ENCODE results near the gene NOXO1.
A peak's percentile ranks its signal among the peaks of the same experiment; 100 is the strongest.

Gene NOXO1

DNA sequence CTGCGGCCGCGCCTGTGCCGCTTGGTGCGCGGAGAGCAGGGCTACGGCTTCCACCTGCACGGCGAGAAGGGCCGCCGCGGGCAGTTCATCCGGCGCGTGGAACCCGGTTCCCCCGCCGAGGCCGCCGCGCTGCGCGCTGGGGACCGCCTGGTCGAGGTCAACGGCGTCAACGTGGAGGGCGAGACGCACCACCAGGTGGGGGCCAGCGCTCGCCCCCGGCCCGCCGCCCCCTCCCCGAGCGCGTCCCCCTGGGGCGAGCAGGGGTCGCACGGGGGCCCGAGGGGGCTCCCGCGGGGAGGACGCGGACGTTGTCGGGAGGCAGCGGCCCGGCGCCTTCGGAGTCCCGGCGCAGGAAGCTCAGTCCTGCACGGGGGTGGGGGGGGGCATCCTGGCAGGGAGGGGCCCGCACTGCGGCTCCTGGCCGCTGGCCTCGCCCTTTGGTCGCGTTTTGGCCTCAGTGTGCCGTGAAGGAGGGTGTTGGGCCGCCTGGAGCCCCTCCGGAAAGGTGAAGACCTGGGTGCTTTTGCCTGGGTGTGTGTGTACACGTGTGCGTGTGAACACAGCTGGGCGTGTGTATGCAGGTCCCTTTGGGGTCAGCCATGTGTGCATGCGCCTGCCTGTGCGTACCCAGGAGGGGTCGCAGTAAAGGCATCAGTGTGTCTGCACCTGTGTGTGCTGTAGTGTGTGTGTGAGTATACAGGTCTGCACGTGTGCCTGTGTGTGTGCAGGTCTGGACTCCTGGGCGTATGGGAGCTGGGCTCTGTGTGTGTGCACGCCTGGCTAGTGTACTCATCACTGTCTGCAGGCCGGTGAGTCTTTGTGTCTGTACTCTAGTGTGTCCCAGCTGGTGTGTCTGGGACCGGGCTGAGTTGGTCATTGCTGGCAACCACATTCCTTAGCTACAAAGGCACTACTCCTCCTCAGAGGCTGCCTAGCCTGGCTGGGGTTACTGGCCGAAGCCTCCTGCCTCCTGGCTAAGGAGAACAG is 46.0 kb upstream of the NOXO1 start:
- no peaks in the 10 kb centered on the region for H3K9me3 Mint-ChIP-seq
- no peaks in the 10 kb centered on the region for H3K36me3 Mint-ChIP-seq (ENCODE audit: low read depth)
- TF ChIP-seq, protein P1, sequence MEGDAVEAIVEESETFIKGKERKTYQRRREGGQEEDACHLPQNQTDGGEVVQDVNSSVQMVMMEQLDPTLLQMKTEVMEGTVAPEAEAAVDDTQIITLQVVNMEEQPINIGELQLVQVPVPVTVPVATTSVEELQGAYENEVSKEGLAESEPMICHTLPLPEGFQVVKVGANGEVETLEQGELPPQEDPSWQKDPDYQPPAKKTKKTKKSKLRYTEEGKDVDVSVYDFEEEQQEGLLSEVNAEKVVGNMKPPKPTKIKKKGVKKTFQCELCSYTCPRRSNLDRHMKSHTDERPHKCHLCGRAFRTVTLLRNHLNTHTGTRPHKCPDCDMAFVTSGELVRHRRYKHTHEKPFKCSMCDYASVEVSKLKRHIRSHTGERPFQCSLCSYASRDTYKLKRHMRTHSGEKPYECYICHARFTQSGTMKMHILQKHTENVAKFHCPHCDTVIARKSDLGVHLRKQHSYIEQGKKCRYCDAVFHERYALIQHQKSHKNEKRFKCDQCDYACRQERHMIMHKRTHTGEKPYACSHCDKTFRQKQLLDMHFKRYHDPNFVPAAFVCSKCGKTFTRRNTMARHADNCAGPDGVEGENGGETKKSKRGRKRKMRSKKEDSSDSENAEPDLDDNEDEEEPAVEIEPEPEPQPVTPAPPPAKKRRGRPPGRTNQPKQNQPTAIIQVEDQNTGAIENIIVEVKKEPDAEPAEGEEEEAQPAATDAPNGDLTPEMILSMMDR (IDR thresholded peaks at IDR 0.05), result no peak
- H3K4me3 Mint-ChIP-seq, result peak overlapping the region; percentile 80
- no peak overlapping the region for H3K27ac Mint-ChIP-seq
- no peak for DNase-seq
- peaks cover 38% of the 10 kb centered on the region for H3K27me3 Mint-ChIP-seq (ENCODE audit: low read depth, poor library complexity)
- H3K4me1 Mint-ChIP-seq, result peaks cover 37% of the 10 kb centered on the region

DNA sequence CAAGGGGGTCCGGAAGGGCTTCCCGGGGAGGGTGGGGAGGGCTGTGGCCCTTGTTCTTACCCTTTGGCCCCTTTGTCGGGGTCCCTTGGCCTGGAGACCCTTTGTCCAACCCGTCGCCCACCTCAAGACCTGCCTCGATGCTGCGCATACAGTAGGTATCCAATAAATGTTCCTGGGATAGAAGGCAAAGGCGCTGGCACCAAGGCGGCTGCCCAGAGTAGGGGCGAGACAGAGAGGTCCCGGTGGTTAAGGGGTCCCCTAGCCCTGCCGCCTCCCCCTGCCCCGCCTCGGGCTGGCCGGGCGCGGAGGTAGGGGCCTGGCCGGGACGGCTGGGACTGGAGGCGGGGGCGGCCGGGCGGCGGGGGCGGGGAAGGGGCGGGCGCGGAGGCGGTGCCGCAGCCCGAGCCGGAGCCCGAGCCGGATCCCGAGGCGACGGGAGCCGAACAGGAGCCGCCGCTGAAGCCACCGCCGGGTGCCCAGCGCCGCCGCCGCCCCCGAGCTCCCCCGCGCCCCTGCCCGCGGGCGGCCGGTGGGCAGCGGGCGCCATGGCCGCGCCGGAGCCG is 45.3 kb upstream of the NOXO1 start, which contains the start of gene NHERF2:
Gene NHERF2, plus strand, starts transcription at position 442 of the 563 bp plus-strand sequence. Its CDS starts 104 bp downstream, at position 546.
- TF ChIP-seq, protein P1 (IDR thresholded peaks at IDR 0.05), result no peak
- Mint-ChIP-seq H3K9me3 (no peaks in the 10 kb centered on the region), H3K4me3 (peak within 1 kb of the TSS; percentile 80), H3K27me3 (ENCODE audit: low read depth, poor library complexity) (peaks cover 44% of the 10 kb centered on the region), H3K36me3 (ENCODE audit: low read depth) (no peaks in the 10 kb centered on the region), H3K4me1 (peaks cover 35% of the 10 kb centered on the region), H3K27ac (no peak within 1 kb of the TSS)
- DNase-seq, result peak; percentile 62

DNA sequence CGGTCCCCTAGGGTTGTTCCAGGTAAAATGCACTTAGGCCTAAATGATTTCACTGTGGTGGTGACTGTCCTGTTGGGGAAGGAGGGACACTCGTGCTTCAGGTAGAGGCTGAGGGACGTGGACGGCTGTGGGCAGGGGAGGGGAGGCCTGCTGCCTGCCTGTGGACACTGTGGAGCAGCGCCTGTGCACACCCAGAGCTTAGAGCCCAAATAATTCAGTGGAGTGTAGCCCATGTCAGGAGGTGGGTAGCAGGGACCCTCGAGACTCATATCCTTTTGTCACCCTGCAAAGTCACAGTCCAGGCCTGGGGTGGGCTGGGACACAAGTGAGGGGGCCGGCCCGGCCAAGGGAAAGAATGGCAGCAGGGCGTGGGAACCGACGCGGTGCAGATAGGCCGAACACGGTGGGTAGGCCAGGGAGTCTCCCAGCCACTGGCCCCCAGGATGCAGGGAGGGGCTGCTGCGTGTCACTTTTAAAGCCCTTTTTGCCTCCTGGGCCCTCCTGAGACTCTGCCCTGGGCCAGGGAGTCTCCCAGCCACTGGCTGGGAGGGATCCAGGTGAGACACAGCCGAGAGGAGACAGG is 44.7 kb upstream of the NOXO1 start:
- Mint-ChIP-seq H3K4me3 (peak overlapping the region; percentile 54), H3K27me3 (ENCODE audit: low read depth, poor library complexity) (peaks cover 50% of the 10 kb centered on the region), H3K9me3 (no peaks in the 10 kb centered on the region), H3K27ac (no peak overlapping the region), H3K36me3 (ENCODE audit: low read depth) (no peaks in the 10 kb centered on the region), H3K4me1 (peaks cover 35% of the 10 kb centered on the region)
- TF ChIP-seq, protein P1 (IDR thresholded peaks at IDR 0.05), result no peak
- no peak for DNase-seq

DNA sequence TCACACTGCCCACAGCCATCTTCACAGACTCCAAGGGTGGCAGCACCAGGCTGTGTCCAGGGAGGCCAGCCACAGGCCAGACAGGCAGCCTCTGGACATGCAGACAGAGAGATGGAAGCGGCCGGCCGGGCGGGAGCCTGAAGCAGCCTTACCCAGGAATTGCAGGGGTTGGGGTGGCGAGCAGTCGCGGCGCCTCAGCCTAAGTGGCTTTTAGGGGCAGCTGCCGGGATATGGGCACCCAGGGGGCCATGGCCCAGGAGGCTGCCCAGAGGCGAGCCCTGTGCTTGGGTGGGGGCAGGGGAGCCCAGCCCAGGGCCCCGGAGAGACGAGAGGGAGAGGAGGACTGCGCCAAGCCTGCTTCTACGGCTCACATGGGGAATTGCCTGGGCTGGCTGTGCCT is 44.0 kb upstream of the NOXO1 start:
- no peaks in the 10 kb centered on the region for H3K9me3 Mint-ChIP-seq

DNA sequence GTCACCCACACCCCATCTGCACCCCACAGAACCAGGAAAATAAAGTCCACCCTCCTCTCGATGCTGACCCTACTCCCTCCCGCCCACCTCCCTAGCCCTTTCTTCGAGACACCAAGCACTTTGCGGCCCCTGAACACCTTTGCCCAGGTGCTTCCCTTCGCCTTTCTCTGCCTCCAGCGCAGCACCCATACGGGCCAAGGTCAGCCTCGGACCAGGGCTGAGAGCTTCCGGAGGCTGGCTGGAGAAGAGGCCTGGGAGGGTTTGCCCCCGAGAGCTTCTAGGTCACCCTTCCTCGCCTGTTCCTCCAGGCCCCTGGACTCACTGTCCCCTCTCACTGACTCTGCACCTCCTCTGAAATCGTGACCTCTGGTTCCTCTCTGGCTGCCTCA is 42.8 kb upstream of the NOXO1 start:
- Mint-ChIP-seq H3K27me3 (ENCODE audit: low read depth, poor library complexity) (peaks cover 54% of the 10 kb centered on the region), H3K27ac (no peak overlapping the region), H3K4me3 (peak overlapping the region; percentile 67), H3K4me1 (peaks cover 34% of the 10 kb centered on the region), H3K36me3 (ENCODE audit: low read depth) (no peaks in the 10 kb centered on the region), H3K9me3 (no peaks in the 10 kb centered on the region)
- no peak for DNase-seq
- TF ChIP-seq, protein P1 (IDR thresholded peaks at IDR 0.05), result no peak

More for the DNA sequence above, 44.0 kb upstream of the NOXO1 start:
- no peak overlapping the region for H3K4me3 Mint-ChIP-seq
- peaks cover 57% of the 10 kb centered on the region for H3K27me3 Mint-ChIP-seq (ENCODE audit: low read depth, poor library complexity)
- TF ChIP-seq, protein P1 (IDR thresholded peaks at IDR 0.05), result no peak
- DNase-seq, result no peak
- no peak overlapping the region for H3K27ac Mint-ChIP-seq
- H3K4me1 Mint-ChIP-seq, result peaks cover 35% of the 10 kb centered on the region
- no peaks in the 10 kb centered on the region for H3K36me3 Mint-ChIP-seq (ENCODE audit: low read depth)

All from nephron progenitor cell (in vitro differentiated cells).